HEK293 (cell line): ENCODE results near the gene FILIP1L.

Source experiments
- CTCF ChIA-PET: fragments of 350-600 bp; formaldehyde crosslinking; extraction: SDS; loops from one replicate; lab custom pipeline; 2021; ENCODE audit warnings: antibody characterized with exemption; lab: Yijun Ruan, JAX
- POLR2A ChIA-PET: fragments of 300-600 bp; formaldehyde crosslinking; extraction: SDS; loops from one replicate; lab custom pipeline; 2020; ENCODE audit warnings: antibody characterized with exemption, inconsistent platforms; lab: Yijun Ruan, JAX
- H3K27ac ChIP-seq: fragments of 200-500 bp; sonication (Bioruptor generic); 2 replicates; pipeline ENCODE4 v1.5.1; 2014; ENCODE audit warnings: low read depth, low read length, control low read depth, inconsistent platforms; ENCODE audit errors: extremely low read depth
- H3K36me3 ChIP-seq, 2 experiments: fragments of 200-500 bp in 1 of 2; sonication (Bioruptor generic) in 1 of 2; 1 replicate in 1 of 2; 2 replicates in 1 of 2; pipeline ENCODE4 v1.5.1; 2014 to 2017; ENCODE audit warnings: inconsistent platforms in 2 of 2, low read length in 2 of 2; ENCODE audit not compliant: control insufficient read depth in 2 of 2, insufficient read depth in 1 of 2
- H3K4me1 ChIP-seq: fragments of 200-500 bp; sonication (Bioruptor generic); 2 replicates; pipeline ENCODE4 v1.5.1; 2014; ENCODE audit warnings: mild to moderate bottlenecking, low read length, inconsistent platforms; ENCODE audit not compliant: control insufficient read depth, insufficient read depth
- H3K4me3 ChIP-seq: 2 replicates; pipeline ENCODE4 v1.5.1; 2011; ENCODE audit warnings: low read depth, mild to moderate bottlenecking, control low read depth, low read length, moderate library complexity
- H3K9me3 ChIP-seq: fragments of 200-500 bp; sonication (Bioruptor generic); 2 replicates; pipeline ENCODE4 v1.5.1; 2014; ENCODE audit warnings: low read depth, low read length, inconsistent platforms; ENCODE audit not compliant: control insufficient read depth, insufficient read depth
- BCL11B ChIP-seq: fragments of 450-650 bp; formaldehyde crosslinking; IDR thresholded peaks from 2 replicates; pipeline ENCODE4 v1.5.1; 2016; ENCODE audit warnings: low read depth, missing biosample characterization, missing genetic modification characterization
- GLI4 ChIP-seq: fragments of 450-650 bp; formaldehyde crosslinking; IDR thresholded peaks from 2 replicates; pipeline ENCODE4 v1.5.1; 2016; ENCODE audit warnings: missing biosample characterization, missing genetic modification characterization
- GLIS1 ChIP-seq: fragments of 450-650 bp; formaldehyde crosslinking; IDR thresholded peaks from 2 replicates; pipeline ENCODE4 v1.5.1; 2016; ENCODE audit warnings: missing biosample characterization, missing genetic modification characterization
- KLF10 ChIP-seq: fragments of 450-650 bp; IDR thresholded peaks from 2 replicates; pipeline ENCODE4 v1.5.1; 2018; ENCODE audit warnings: missing biosample characterization, mild to moderate bottlenecking, missing genetic modification characterization
- PRDM6 ChIP-seq: fragments of 450-650 bp; formaldehyde crosslinking; IDR thresholded peaks from 2 replicates; pipeline ENCODE4 v1.5.1; 2017; ENCODE audit warnings: missing biosample characterization, missing genetic modification characterization
- SP2 ChIP-seq: fragments of 450-650 bp; formaldehyde crosslinking; IDR thresholded peaks from 2 replicates; pipeline ENCODE4 v1.5.1; 2016; ENCODE audit warnings: missing biosample characterization, missing genetic modification characterization
- TCF7L2 ChIP-seq: IDR thresholded peaks from 2 replicates; pipeline ENCODE4 v1.6.1; 2011; ENCODE audit warnings: low read depth, mild to moderate bottlenecking, inconsistent platforms, low read length, moderate library complexity, borderline replicate concordance
- YY2 ChIP-seq: fragments of 450-650 bp; formaldehyde crosslinking; IDR thresholded peaks from 2 replicates; pipeline ENCODE4 v1.5.1; 2016; ENCODE audit warnings: missing biosample characterization, missing genetic modification characterization
- ZBTB6 ChIP-seq: fragments of 450-650 bp; formaldehyde crosslinking; IDR thresholded peaks from 2 replicates; pipeline ENCODE4 v1.5.1; 2017; ENCODE audit warnings: missing biosample characterization, missing genetic modification characterization
- ZFHX2 ChIP-seq: fragments of 450-650 bp; formaldehyde crosslinking; conservative IDR thresholded peaks from 2 replicates; pipeline ENCODE4 v1.5.1; 2016; ENCODE audit warnings: missing biosample characterization, missing genetic modification characterization
- ZNF23 ChIP-seq: fragments of 450-650 bp; formaldehyde crosslinking; IDR thresholded peaks from 2 replicates; pipeline ENCODE4 v1.5.1; 2016; ENCODE audit warnings: missing biosample characterization, missing genetic modification characterization, borderline replicate concordance
- ZNF416 ChIP-seq: fragments of 450-650 bp; formaldehyde crosslinking; IDR thresholded peaks from 2 replicates; pipeline ENCODE4 v1.5.1; 2016; ENCODE audit warnings: missing biosample characterization, missing genetic modification characterization
- ZNF558 ChIP-seq: fragments of 450-650 bp; formaldehyde crosslinking; IDR thresholded peaks from 2 replicates; pipeline ENCODE4 v1.5.1; 2016; ENCODE audit warnings: missing biosample characterization, missing genetic modification characterization
- ZNF600 ChIP-seq: fragments of 450-650 bp; formaldehyde crosslinking; IDR thresholded peaks from 2 replicates; pipeline ENCODE4 v1.5.1; 2016; ENCODE audit warnings: missing biosample characterization, missing genetic modification characterization
- ZXDB ChIP-seq: fragments of 450-650 bp; formaldehyde crosslinking; IDR thresholded peaks from 2 replicates; pipeline ENCODE4 v1.5.1; 2016; ENCODE audit warnings: missing biosample characterization, missing genetic modification characterization
- TF ChIP-seq, protein P1 (sequence below): fragments of 450-650 bp; formaldehyde crosslinking; IDR thresholded peaks from 2 replicates; pipeline ENCODE4 v1.5.1; 2017; ENCODE audit warnings: missing biosample characterization, missing genetic modification characterization
- TF ChIP-seq, protein P2 (sequence below): fragments of 450-650 bp; formaldehyde crosslinking; IDR thresholded peaks from 2 replicates; pipeline ENCODE4 v1.5.1; 2017; ENCODE audit warnings: missing biosample characterization, missing genetic modification characterization
- TF ChIP-seq, protein P3 (sequence below): fragments of 450-650 bp; formaldehyde crosslinking; IDR thresholded peaks from 2 replicates; pipeline ENCODE4 v1.5.1; 2016; ENCODE audit warnings: missing biosample characterization, missing genetic modification characterization

The FILIP1L gene

GRCh38 chr3:99960941-99961340 is 153.4 kb downstream of the FILIP1L start (continued):
- TF ChIP-seq, protein P1, sequence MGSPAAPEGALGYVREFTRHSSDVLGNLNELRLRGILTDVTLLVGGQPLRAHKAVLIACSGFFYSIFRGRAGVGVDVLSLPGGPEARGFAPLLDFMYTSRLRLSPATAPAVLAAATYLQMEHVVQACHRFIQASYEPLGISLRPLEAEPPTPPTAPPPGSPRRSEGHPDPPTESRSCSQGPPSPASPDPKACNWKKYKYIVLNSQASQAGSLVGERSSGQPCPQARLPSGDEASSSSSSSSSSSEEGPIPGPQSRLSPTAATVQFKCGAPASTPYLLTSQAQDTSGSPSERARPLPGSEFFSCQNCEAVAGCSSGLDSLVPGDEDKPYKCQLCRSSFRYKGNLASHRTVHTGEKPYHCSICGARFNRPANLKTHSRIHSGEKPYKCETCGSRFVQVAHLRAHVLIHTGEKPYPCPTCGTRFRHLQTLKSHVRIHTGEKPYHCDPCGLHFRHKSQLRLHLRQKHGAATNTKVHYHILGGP (tag by site-specific recombination), result 0 out of 2 replicates have a peak, but pooled peaks have one; percentile 31
- TF ChIP-seq KLF10 (peak; percentile 89), PRDM6 (tag by site-specific recombination) (peak; percentile 96), BCL11B (no peak; the same call in 1 of the 2 replicates), TCF7L2 (peak; percentile 54; the same call in 1 of the 2 replicates), ZFHX2 (tag by site-specific recombination) (peak; percentile 26; the same call in 1 of the 2 replicates), ZNF23 (no peak), ZNF558 (tag by site-specific recombination) (peak; percentile 27; the same call in 1 of the 2 replicates), GLI4 (no peak), ZXDB (tag by site-specific recombination) (peak; percentile 83), ZBTB6 (no peak), GLIS1 (tag by site-specific recombination) (peak; percentile 88), YY2 (no peak)
- TF ChIP-seq, protein P2, sequence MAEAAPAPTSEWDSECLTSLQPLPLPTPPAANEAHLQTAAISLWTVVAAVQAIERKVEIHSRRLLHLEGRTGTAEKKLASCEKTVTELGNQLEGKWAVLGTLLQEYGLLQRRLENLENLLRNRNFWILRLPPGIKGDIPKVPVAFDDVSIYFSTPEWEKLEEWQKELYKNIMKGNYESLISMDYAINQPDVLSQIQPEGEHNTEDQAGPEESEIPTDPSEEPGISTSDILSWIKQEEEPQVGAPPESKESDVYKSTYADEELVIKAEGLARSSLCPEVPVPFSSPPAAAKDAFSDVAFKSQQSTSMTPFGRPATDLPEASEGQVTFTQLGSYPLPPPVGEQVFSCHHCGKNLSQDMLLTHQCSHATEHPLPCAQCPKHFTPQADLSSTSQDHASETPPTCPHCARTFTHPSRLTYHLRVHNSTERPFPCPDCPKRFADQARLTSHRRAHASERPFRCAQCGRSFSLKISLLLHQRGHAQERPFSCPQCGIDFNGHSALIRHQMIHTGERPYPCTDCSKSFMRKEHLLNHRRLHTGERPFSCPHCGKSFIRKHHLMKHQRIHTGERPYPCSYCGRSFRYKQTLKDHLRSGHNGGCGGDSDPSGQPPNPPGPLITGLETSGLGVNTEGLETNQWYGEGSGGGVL (tag by site-specific recombination), result no peak

GRCh38 chr3:99960123-99960878 is 154.0 kb downstream of the FILIP1L start:
- CTCF ChIA-PET, result interaction anchor here (0.5 kb wide), 1 partner anchor 257 kb away, joined by 3 read pairs; no protein-coding TSS in a partner anchor

GRCh38 chr3:99958222-99958912 is 155.9 kb downstream of the FILIP1L start:
- CTCF ChIA-PET, result no interaction called here
- H3K9me3 ChIP-seq, result no peaks in the 10 kb centered on the region
- TF ChIP-seq, protein P3, sequence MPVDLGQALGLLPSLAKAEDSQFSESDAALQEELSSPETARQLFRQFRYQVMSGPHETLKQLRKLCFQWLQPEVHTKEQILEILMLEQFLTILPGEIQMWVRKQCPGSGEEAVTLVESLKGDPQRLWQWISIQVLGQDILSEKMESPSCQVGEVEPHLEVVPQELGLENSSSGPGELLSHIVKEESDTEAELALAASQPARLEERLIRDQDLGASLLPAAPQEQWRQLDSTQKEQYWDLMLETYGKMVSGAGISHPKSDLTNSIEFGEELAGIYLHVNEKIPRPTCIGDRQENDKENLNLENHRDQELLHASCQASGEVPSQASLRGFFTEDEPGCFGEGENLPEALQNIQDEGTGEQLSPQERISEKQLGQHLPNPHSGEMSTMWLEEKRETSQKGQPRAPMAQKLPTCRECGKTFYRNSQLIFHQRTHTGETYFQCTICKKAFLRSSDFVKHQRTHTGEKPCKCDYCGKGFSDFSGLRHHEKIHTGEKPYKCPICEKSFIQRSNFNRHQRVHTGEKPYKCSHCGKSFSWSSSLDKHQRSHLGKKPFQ, result no peak
- peak; percentile 52 for TF ChIP-seq ZNF600 (tag by site-specific recombination)
- TF ChIP-seq, all 188 proteins: peak for 1
- no peak overlapping the region for H3K27ac ChIP-seq
- no peaks in the 10 kb centered on the region for H3K36me3 ChIP-seq
- H3K4me3 ChIP-seq, result no peak overlapping the region
- POLR2A ChIA-PET, result no interaction called here
- 0 out of 2 replicates have a peak, but pooled peaks cover 4% of the 10 kb centered on the region for H3K4me1 ChIP-seq

More at GRCh38 chr3:99960123-99960878, 154.0 kb downstream of the FILIP1L start:
- no peaks in the 10 kb centered on the region for H3K36me3 ChIP-seq
- POLR2A ChIA-PET, result no interaction called here
- TF ChIP-seq ZNF600 (tag by site-specific recombination) (0 out of 2 replicates have a peak, but pooled peaks have one; percentile 19), ZNF416 (no peak), SP2 (tag by site-specific recombination) (no peak)
- no peak overlapping the region for H3K27ac ChIP-seq
- no peak overlapping the region for H3K4me3 ChIP-seq
- 0 out of 2 replicates have a peak, but pooled peaks cover 5% of the 10 kb centered on the region for H3K4me1 ChIP-seq
- no peaks in the 10 kb centered on the region for H3K9me3 ChIP-seq
